Activated CD8-positive, alpha-beta memory T cell treated with anti-CD3 and anti-CD28 coated beads, Interleukin-2, amount 50 U/mL, for 24 hours (primary cell): ENCODE measurements around the gene CD24.

Source experiments
- DNase-seq: peaks from one replicate; pipeline ENCODE4 v3.0.0-alpha.2; 2020; ENCODE audit errors: extremely low read depth

The CD24 gene

GRCh38 chr6:106967936-106968555 lies 6.5 kb downstream of the CD24 start:
- DNase-seq, result no peak

GRCh38 chr6:106966671-106967640 lies 7.6 kb downstream of the CD24 start:
- no peak for DNase-seq

GRCh38 chr6:106966229-106966628 lies 8.3 kb downstream of the CD24 start:
- DNase-seq, result no peak

- no peak for DNase-seq
Measured at GRCh38 chr6:106964954-106965353, 9.6 kb downstream of the CD24 start.

GRCh38 chr6:106964099-106964498 lies 10.4 kb downstream of the CD24 start:
- no peak for DNase-seq

GRCh38 chr6:106963544-106963943 lies 11.0 kb downstream of the CD24 start:
- no peak for DNase-seq

GRCh38 chr6:106961801-106962200 lies 12.7 kb downstream of the CD24 start:
- no peak for DNase-seq

GRCh38 chr6:106961136-106961535 lies 13.4 kb downstream of the CD24 start:
- no peak for DNase-seq

GRCh38 chr6:106959985-106960384 lies 14.5 kb downstream of the CD24 start:
- no peak for DNase-seq

GRCh38 chr6:106939848-106940247 lies 34.7 kb downstream of the CD24 start:
- no peak for DNase-seq

- DNase-seq, result no peak
Measured at GRCh38 chr6:106939208-106939607, 35.3 kb downstream of the CD24 start.

- no peak for DNase-seq
Measured at GRCh38 chr6:106927531-106928398, 46.8 kb downstream of the CD24 start.

- DNase-seq, result no peak
Measured at GRCh38 chr6:106925948-106926347, 48.6 kb downstream of the CD24 start.

GRCh38 chr6:106924694-106925523 lies 49.6 kb downstream of the CD24 start:
- DNase-seq, result no peak

- no peak for DNase-seq
Measured at GRCh38 chr6:106922626-106923025, 51.9 kb downstream of the CD24 start.
